Activated T-helper 17 cell treated with anti-CD3 and anti-CD28 coated beads, Interleukin-2, amount 50 U/mL, for 72 hours (primary cell): ENCODE data around the gene SERTAD1. TPM values are rescaled to one million over a fixed set of nuclear protein-coding genes. Genes with fewer than 3 reads are reported as not detected.
A peak's percentile ranks its signal among the peaks of the same experiment; 100 is the strongest.

Source experiments
- ATAC-seq: fragments of 150-1000 bp; cut with Tn5 transposase; replicated peaks from 2 replicates; pipeline ENCODE4 v1.10.0; 2021; ENCODE audit warnings: mild to moderate bottlenecking, moderate library complexity
- H3K27ac Mint-ChIP-seq: one replicate; pipeline ENCODE4 v1.8.0; 2022; ENCODE audit warnings: mixed read lengths
- H3K27me3 Mint-ChIP-seq: one replicate; pipeline ENCODE4 v1.8.0; 2022; ENCODE audit warnings: mixed read lengths
- H3K36me3 Mint-ChIP-seq: one replicate; pipeline ENCODE4 v1.8.0; 2022; ENCODE audit warnings: low read depth, mild to moderate bottlenecking, mixed read lengths
- H3K4me1 Mint-ChIP-seq: one replicate; pipeline ENCODE4 v1.8.0; 2022; ENCODE audit warnings: mixed read lengths
- H3K4me3 Mint-ChIP-seq: one replicate; pipeline ENCODE4 v1.8.0; 2022; ENCODE audit warnings: mild to moderate bottlenecking, mixed read lengths
- H3K9me3 Mint-ChIP-seq: one replicate; pipeline ENCODE4 v1.8.0; 2022; ENCODE audit warnings: mixed read lengths
- total RNA-seq, 2 donors: library from RNA; stranded (reverse); gene quantifications; one replicate each; pipeline ENCODE4 v1.2.3, GENCODE V29; 2022

Gene SERTAD1
- total RNA-seq, 2 donors from 2014 or later = 14.3 to 34.4 TPM

GRCh38 chr19:40420766-40421765 is 4.7 kb downstream of the SERTAD1 start:
- H3K27ac Mint-ChIP-seq = peak overlapping the region; percentile 77
- H3K36me3 Mint-ChIP-seq = peaks cover 48% of the 10 kb centered on the region
- no peaks in the 10 kb centered on the region for H3K27me3 Mint-ChIP-seq
- H3K9me3 Mint-ChIP-seq = no peaks in the 10 kb centered on the region
- H3K4me3 Mint-ChIP-seq = peak overlapping the region; percentile 98
- peak; percentile 60 for ATAC-seq
- H3K4me1 Mint-ChIP-seq = peaks cover 14% of the 10 kb centered on the region

DNA sequence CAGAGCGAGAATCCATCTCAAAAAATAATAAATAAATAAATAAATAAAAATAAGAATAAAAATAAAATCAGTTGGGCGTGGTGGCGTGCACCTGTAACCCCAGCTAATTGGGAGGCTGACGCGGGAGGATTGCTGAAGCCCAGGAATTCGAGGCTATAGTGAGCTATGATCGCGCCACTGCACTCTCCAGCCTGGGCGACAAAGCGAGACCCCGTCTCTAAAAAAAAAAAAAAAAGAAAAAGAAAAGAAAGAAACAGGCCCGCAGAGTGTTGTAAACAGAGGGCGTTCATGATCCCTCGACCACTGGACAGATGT is 5.4 kb downstream of the SERTAD1 start:
- H3K27ac Mint-ChIP-seq = no peak overlapping the region
- peak overlapping the region; percentile 98 for H3K4me3 Mint-ChIP-seq
- H3K27me3 Mint-ChIP-seq = no peaks in the 10 kb centered on the region
- H3K9me3 Mint-ChIP-seq = no peaks in the 10 kb centered on the region
- peaks cover 42% of the 10 kb centered on the region for H3K36me3 Mint-ChIP-seq
- peaks cover 14% of the 10 kb centered on the region for H3K4me1 Mint-ChIP-seq
- no peak for ATAC-seq

DNA sequence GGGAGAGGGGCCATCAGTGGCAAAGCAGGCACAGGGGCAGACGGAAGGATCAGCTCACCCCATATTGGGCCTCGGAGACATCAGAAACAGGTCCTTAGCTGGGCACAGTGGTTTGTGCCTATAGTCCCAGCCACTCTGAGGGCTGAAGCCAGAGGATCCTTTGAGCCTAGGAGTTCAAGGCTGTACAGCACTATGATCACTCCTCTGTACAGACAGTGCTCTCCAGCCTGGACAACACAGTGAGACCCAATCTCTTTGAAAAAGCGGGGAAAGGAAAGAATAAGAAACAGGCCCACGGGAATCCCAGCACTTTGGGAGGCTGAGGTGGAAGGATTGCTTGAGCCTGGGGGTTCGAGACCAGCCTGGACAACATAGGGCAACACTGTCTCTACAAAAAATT is 6.0 kb downstream of the SERTAD1 start:
- H3K36me3 Mint-ChIP-seq = peaks cover 37% of the 10 kb centered on the region
- peaks cover 14% of the 10 kb centered on the region for H3K4me1 Mint-ChIP-seq
- no peak overlapping the region for H3K27ac Mint-ChIP-seq
- H3K9me3 Mint-ChIP-seq = no peaks in the 10 kb centered on the region
- H3K4me3 Mint-ChIP-seq = peak overlapping the region; percentile 98
- H3K27me3 Mint-ChIP-seq = no peaks in the 10 kb centered on the region
- ATAC-seq = no peak

DNA sequence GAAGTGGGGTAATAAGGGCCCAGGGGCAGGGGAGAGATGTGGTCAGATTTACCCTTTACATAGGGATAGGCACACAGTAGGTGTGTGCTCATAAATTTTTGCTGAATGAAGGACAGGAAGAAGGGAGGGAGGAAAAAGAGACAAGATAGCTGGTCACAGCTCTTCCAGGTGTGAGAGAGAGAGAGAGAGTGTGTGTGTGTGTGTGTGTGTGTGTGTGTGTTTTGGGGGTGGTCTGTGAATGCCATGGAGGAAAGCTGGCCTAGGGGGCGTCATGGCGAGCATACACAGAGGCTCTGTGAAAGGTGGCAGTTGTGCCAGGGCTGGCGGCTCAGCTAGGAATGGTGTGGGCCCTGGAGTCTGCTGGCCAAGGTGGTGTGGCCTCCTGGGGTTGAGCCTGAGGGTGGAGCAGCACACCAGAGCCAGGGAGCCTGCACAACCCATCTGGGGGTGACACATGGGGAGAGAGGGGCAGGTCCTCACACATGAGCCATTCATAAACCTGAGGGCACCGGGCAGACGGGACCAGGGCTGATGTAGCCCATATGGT is 6.7 kb downstream of the SERTAD1 start:
- ATAC-seq = no peak
- Mint-ChIP-seq H3K36me3 (peaks cover 31% of the 10 kb centered on the region), H3K9me3 (no peaks in the 10 kb centered on the region), H3K27ac (peak overlapping the region; percentile 56), H3K27me3 (no peaks in the 10 kb centered on the region), H3K4me1 (peaks cover 13% of the 10 kb centered on the region), H3K4me3 (peak overlapping the region; percentile 98)

DNA sequence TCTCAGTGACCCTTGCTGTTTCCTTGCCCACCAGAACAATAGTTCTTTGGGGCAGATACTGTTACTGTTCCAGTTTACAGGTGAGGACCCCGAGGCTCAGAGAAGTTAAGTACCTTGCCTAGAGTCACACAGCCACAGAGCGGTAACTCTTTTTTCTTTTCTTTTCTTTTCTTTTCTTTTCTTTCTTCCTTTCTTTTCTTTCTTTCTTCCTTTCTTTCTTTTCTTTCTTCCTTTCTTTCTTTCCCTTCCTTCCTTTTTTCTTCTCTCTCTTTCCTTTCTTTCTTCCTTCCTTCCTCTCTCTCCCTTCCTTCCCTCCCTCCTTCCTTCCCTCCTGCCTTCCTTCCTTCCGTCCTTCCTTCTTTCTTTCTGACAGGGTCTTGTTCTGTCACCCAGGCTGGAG is 7.8 kb downstream of the SERTAD1 start:
- no peaks in the 10 kb centered on the region for H3K27me3 Mint-ChIP-seq
- H3K4me1 Mint-ChIP-seq = peaks cover 11% of the 10 kb centered on the region
- no peak overlapping the region for H3K4me3 Mint-ChIP-seq
- H3K36me3 Mint-ChIP-seq = peaks cover 20% of the 10 kb centered on the region
- H3K9me3 Mint-ChIP-seq = no peaks in the 10 kb centered on the region
- no peak for ATAC-seq
- H3K27ac Mint-ChIP-seq = peak overlapping the region; percentile 95

DNA sequence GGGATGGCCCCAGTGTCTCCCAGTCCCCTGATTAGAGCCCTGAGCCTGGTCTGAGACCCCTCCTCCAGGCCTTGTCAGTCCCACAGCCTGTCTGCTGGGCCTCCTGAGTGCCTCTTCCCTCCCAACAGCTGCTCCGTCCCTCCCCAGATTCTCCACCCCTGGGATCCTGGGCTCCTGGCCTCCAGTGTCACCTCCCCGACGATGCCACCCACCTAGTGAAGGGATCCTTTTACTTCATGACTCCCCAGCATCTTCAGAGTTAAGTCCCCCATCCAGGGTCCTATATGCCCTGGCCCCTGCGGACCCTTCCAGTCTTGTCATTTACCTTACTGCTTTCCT is 8.2 kb downstream of the SERTAD1 start:
- peaks cover 11% of the 10 kb centered on the region for H3K4me1 Mint-ChIP-seq
- peak overlapping the region; percentile 95 for H3K27ac Mint-ChIP-seq
- H3K36me3 Mint-ChIP-seq = peaks cover 16% of the 10 kb centered on the region
- H3K27me3 Mint-ChIP-seq = no peaks in the 10 kb centered on the region
- H3K4me3 Mint-ChIP-seq = no peak overlapping the region
- no peak for ATAC-seq
- no peaks in the 10 kb centered on the region for H3K9me3 Mint-ChIP-seq

DNA sequence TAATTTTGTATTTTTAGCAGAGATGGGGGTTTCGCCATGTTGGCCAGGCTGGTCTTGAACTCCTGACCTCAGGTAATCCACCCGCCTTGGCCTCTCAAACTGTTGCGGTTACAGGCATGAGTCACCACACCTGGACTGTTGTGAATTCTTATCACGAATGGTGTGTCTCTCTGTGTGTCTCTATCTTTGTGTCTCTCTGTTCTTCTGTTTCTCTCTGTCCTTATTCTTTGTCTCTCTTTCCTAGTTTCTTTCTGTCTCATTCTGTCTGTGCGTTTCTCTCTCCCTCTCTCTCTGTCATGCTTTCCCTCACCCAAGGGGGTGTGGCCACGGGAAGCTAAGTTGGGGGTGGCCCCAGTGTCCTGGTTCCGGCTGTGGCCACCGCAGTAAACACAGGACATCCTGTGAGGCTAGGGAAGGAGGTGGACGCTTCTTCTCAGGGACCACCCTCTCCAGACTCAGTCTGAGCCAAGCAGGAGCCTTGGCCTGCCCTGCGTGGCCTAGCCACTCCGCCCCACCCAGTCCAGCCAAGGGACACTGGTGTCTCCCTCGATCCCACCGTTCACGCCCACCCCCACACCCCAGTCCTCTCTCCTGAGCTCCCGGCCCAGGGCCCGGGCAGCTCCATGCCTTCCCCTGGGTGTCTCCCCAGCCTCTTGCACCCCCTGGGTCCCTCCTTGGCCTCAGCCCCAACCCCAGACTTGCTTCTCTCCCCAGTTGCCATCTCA is 8.7 kb downstream of the SERTAD1 start:
- H3K4me1 Mint-ChIP-seq = peaks cover 11% of the 10 kb centered on the region
- H3K27me3 Mint-ChIP-seq = no peaks in the 10 kb centered on the region
- peak; percentile 11 for ATAC-seq
- H3K4me3 Mint-ChIP-seq = peak overlapping the region; percentile 55
- H3K27ac Mint-ChIP-seq = peak overlapping the region; percentile 95
- peaks cover 10% of the 10 kb centered on the region for H3K36me3 Mint-ChIP-seq
- H3K9me3 Mint-ChIP-seq = no peaks in the 10 kb centered on the region

GRCh38 chr19:40415768-40416167 is 10.0 kb downstream of the SERTAD1 start:
- H3K27ac Mint-ChIP-seq = no peak overlapping the region
- H3K36me3 Mint-ChIP-seq = no peaks in the 10 kb centered on the region
- H3K4me3 Mint-ChIP-seq = no peak overlapping the region
- no peak for ATAC-seq
- no peaks in the 10 kb centered on the region for H3K9me3 Mint-ChIP-seq
- H3K27me3 Mint-ChIP-seq = no peaks in the 10 kb centered on the region
- H3K4me1 Mint-ChIP-seq = peaks cover 11% of the 10 kb centered on the region

DNA sequence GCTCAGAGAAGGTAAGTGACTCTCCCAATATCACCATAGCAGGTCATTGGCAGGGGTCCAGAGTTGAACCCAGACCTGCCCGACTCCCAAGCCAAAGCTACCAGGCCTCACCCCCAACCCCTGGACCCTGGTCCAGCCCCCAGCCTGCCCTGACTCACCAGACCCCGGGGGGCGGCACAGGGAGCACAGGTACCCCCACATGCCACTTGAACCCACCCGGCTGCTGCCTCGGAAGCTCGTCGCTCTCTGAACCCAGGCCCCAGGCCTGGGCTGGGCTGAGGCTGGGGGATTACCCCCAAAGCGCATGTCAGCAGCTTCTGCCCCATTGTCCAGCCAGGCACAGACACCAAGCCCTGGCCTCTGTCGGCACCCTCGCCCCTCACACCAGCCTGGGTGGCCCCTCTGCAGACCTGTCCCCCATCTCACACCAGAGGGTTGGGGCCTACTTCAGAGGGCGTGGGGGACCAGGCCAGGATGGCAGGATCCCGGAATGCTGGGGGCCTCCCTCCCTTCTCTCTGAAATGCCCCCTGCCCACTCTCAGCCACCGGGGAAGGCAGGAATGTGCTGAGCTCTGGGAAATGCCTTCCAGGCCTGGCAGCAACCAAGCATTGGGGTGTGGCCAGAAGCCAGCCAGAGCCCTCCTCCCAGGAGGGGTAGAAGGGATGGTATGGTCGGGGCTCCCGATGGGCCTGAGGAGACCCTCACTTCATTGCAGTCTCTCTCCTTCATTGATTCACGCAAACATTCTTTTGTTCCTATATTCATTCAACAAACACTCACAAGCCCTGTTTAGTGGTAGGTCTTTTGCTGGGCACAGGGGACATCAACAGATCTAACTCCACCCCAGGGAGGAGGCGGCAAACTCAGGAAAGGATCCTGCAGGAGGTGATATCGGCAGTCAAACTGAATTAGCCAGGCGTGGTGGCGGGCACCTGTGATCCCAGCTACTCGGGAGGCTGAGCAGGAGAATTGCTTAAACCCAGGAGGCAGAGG is 11.0 kb downstream of the SERTAD1 start:
- no peak overlapping the region for H3K4me3 Mint-ChIP-seq
- peak overlapping the region; percentile 25 for H3K27ac Mint-ChIP-seq
- no peak for ATAC-seq
- H3K4me1 Mint-ChIP-seq = peaks cover 10% of the 10 kb centered on the region
- no peaks in the 10 kb centered on the region for H3K9me3 Mint-ChIP-seq
- H3K27me3 Mint-ChIP-seq = no peaks in the 10 kb centered on the region
- H3K36me3 Mint-ChIP-seq = no peaks in the 10 kb centered on the region

DNA sequence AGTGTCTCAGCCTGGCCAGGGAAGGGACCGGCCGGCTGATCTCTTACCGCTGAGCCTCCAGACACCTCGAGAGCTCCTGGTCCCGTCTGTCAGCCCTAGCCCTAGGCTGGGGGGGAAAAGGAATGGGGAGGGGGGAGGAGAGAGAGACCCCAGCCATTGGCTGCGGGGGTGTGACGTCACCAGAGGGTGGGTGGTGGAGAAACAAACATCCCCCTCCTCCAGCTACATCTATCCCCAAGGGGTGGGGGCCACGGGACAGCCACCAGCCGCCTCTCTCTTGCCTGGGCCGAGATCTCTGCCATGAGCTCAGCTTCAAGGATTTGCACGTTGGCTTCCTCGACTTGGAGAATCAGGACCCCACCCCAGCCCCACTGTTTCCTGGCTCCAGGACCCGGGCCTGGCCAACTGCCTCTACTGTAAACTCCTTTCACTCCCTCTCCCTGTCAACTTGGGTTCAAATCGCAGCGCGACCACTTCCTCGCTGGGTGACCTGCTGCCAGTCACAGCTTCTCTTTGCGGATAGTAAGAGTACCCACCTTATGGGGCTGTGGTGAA is 12.4 kb downstream of the SERTAD1 start, which contains the start of gene PRX:
Gene PRX (minus strand): TSS at position 88 of the 555 bp plus-strand sequence. CDS start 5,446 bp downstream, outside the sequence.
- H3K36me3 Mint-ChIP-seq = no peaks in the 10 kb centered on the region
- H3K4me1 Mint-ChIP-seq = peaks cover 6% of the 10 kb centered on the region
- H3K9me3 Mint-ChIP-seq = no peaks in the 10 kb centered on the region
- no peaks in the 10 kb centered on the region for H3K27me3 Mint-ChIP-seq
- ATAC-seq = no peak
- no peak within 1 kb of the TSS for H3K27ac Mint-ChIP-seq
- H3K4me3 Mint-ChIP-seq = no peak within 1 kb of the TSS

GRCh38 chr19:40412866-40413265 is 12.9 kb downstream of the SERTAD1 start:
- Mint-ChIP-seq H3K4me3 (no peak overlapping the region), H3K4me1 (peaks cover 6% of the 10 kb centered on the region), H3K9me3 (no peaks in the 10 kb centered on the region), H3K27me3 (no peaks in the 10 kb centered on the region), H3K36me3 (no peaks in the 10 kb centered on the region), H3K27ac (no peak overlapping the region)
- ATAC-seq = no peak

- Mint-ChIP-seq H3K36me3 (no peaks in the 10 kb centered on the region), H3K4me1 (peaks cover 4% of the 10 kb centered on the region), H3K27me3 (no peaks in the 10 kb centered on the region), H3K27ac (no peak overlapping the region), H3K4me3 (no peak overlapping the region), H3K9me3 (no peaks in the 10 kb centered on the region)
- ATAC-seq = no peak
These were observed 13.8 kb downstream of the SERTAD1 start for GRCh38 chr19:40411958-40412499.

DNA sequence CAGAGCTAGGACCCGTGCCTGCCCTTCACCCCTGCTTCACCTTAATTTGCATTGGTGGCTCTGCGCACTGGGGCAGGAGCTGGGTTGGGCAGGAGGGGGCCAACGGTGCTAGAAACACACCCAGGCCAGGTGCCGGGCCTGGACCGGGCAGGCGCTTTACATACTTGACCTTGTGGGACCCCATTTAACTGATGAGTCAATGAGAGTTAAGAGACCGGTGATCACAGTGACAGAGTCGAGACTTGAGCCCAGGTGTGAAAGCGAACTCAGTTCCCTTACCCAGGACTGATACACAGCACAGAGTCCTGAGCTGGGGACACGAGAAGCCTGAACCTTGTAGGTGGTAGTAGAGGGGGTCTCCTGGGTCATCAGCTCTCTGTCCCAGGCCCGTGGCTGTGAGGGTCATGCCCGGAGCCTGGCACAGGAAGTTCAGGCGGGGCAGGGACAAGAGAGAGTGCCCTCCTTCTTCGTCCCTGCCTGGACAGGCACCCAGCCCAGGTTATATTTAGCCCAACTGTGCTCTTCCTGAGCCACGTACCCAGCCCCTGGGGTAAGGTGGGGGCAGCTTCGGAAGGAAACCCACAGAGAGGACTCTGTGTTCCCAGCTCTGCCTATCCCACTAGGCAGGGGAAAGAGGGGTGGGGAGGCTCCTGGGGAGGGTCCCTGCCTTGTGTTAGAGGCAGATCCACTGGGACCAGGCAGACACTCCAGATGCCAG is 14.5 kb downstream of the SERTAD1 start:
- no peak overlapping the region for H3K27ac Mint-ChIP-seq
- H3K4me1 Mint-ChIP-seq = no peaks in the 10 kb centered on the region
- no peak for ATAC-seq
- H3K27me3 Mint-ChIP-seq = no peaks in the 10 kb centered on the region
- H3K36me3 Mint-ChIP-seq = no peaks in the 10 kb centered on the region
- H3K4me3 Mint-ChIP-seq = no peak overlapping the region
- no peaks in the 10 kb centered on the region for H3K9me3 Mint-ChIP-seq
